ENCODE results near the gene VAV2. TPM values are rescaled to one million over a fixed set of nuclear protein-coding genes. Genes with fewer than 3 reads are reported as not detected.

Gene VAV2
- total RNA-seq, 8 experiments from 2014 or later: 5.9 to 33.0 (median 14.9) TPM

DNA sequence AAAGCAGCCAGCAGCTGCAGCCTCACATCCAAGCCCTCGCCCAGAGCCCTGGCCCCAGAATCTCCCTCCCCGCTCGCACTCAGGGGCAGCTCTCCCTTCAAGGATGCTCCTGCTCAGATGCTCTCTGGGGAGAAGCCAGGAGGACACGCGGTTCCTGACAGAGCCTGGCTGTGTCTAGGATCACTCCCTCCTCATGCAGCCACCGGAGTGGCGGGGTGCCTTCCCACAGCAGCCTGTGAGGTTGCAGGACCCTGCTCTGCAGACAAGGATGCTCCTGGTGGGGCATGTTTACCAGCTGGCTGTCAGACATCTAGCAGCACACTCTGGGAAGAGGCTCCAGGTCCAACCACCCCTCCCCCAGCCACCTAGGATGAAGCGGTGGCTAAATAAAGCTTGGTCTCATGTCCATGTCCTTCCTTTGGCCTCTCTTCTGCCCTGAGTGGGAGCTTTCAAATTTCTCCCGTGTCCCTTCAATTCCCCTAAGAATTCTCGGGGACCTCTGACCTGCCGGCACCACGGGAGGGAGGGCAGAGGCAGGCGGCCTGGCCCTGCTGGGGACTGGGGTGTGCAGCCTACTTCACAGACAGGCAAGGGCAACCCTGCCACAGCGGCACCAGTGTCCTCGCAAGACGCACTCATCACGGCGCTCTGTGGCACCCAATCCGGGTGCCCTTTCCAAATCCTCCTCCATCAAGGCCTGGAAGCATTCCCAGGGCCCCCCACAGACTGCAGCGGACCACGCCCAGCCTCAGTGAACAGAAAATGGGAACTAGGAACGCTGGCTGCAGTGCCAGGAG lies 165.6 kb downstream of the VAV2 start:
- in situ Hi-C loops (cut with MboI; ENCODE audit: low pct_unique_long_range_greater_than_20kb in 2 of 9, low sequenced_read_pairs in 9 of 9, unreplicated experiment in 9 of 9): no loop called here
- peak overlapping the region; percentile 72 to 82 for H3K27ac ChIP-seq
- peak in 6 of 8 experiments; percentile 19 to 83 (median 77) for ATAC-seq (replicated peaks in 6 of 8)
- peaks cover 55 to 78% of the 10 kb centered on the region in 2 donors for H3K4me1 ChIP-seq (replicated peaks in 1 of 2)
- no peak overlapping the region for H3K4me3 ChIP-seq
- 73 to 100% (median 80%) methylated on average over 2 to 11 of the region's 22 CpGs; no CpG with 5 or more reads in 5 of the 10 experiments for WGBS, 10 experiments

GRCh38 chr9:133825555-133826218 lies 166.4 kb downstream of the VAV2 start:
- H3K4me1 ChIP-seq (replicated peaks in 1 of 2): peaks cover 59 to 77% of the 10 kb centered on the region in 2 donors
- in situ Hi-C loops (cut with MboI; ENCODE audit: low pct_unique_long_range_greater_than_20kb in 2 of 9, low sequenced_read_pairs in 9 of 9, unreplicated experiment in 9 of 9): no loop called here
- WGBS, 10 experiments: 21 to 87% (median 42%) methylated on average over 3 to 7 of the region's 17 CpGs; no CpG with 5 or more reads in 4 of the 10 experiments
- H3K27ac ChIP-seq: peak overlapping the region; percentile 72 to 82
- no peak overlapping the region for H3K4me3 ChIP-seq
- peak in 7 of 8 experiments; percentile 10 to 65 (median 44) for ATAC-seq (replicated peaks in 6 of 8)

DNA sequence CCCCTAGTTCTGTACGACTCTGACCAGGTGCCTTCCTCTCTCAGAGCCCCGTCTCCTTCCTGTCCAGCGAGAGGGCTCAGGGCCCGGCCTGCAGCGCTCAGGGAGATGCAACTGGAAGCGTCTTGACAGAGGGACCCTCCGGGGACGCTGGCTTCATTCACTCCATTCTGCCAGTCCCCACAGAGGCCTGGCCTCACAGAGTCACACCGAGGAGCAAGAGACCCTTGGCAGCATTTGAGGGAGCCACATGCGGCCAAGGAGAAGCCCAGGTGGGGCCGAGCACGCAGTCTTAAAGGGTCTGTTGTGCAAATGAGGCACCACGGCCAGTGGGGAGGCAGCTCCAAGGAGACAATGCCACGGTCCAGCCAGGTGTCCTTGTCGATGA lies 167.3 kb downstream of the VAV2 start:
- no peak overlapping the region for H3K4me3 ChIP-seq
- H3K4me1 ChIP-seq (replicated peaks in 1 of 2): peaks cover 59 to 72% of the 10 kb centered on the region in 2 donors
- no peak for ATAC-seq (replicated peaks in 6 of 8)
- H3K27ac ChIP-seq: peak overlapping the region; percentile 72 to 82
- in situ Hi-C loops (cut with MboI; ENCODE audit: low pct_unique_long_range_greater_than_20kb in 2 of 9, low sequenced_read_pairs in 9 of 9, unreplicated experiment in 9 of 9): no loop called here
- WGBS, 10 experiments: 25 to 80% methylated on average over 2 of the region's 15 CpGs; no CpG with 5 or more reads in 8 of the 10 experiments

DNA sequence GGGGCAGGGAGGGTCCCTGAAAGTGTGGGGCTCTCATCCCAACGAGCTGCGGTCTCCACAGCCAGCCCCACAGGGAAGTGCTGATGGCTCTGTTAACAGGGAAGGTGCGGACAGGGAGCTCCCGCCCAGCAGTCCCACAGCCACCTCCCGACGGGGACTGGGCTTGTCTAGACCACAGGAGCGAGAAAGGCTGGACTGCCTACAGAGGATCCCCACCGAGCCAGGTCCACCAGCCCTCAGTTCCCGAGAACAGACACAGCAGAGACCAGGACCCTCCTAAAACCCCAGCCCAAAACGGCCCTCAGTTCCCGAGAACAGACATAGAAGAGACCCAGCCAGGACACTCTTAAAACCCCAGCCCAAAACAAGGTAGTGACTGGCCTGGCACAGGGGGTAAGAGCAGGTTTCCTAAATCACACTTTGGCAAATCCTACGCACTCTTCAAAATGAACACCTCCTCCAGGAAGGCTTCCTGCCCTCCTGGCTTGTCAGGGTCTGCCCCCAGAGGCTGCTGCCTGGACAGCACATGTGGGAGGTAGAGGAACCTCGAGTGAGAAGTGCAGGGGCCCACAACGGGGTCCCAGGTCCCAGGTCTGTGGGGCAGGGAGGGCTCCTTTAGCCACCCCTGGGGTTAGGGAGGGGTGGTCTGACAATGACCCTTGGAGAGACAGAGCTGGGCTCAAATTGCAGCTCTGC lies 167.9 kb downstream of the VAV2 start:
- 83 to 100% methylated on average over 1 of the region's 14 CpGs; no CpG with 5 or more reads in 8 of the 10 experiments for WGBS, 10 experiments
- Histone ChIP-seq H3K4me3 (no peak overlapping the region), H3K27ac (peak overlapping the region; percentile 72 to 82), H3K4me1 (replicated peaks in 1 of 2) (peaks cover 59 to 66% of the 10 kb centered on the region in 2 donors)
- in situ Hi-C loops (cut with MboI; ENCODE audit: low pct_unique_long_range_greater_than_20kb in 2 of 9, low sequenced_read_pairs in 9 of 9, unreplicated experiment in 9 of 9): no loop called here
- ATAC-seq (replicated peaks in 6 of 8): peak in 2 of 8 experiments; percentile 1 to 4

GRCh38 chr9:133823189-133824105 lies 168.7 kb downstream of the VAV2 start:
- ATAC-seq (replicated peaks in 6 of 8): peak in 5 of 8 experiments; percentile 23 to 54 (median 50)
- in situ Hi-C loops (cut with MboI; ENCODE audit: low pct_unique_long_range_greater_than_20kb in 2 of 9, low sequenced_read_pairs in 9 of 9, unreplicated experiment in 9 of 9): no loop called here
- Histone ChIP-seq H3K4me3 (no peak overlapping the region), H3K27ac (peak overlapping the region; percentile 72 to 82), H3K4me1 (replicated peaks in 1 of 2) (peaks cover 59% of the 10 kb centered on the region in 2 donors)
- WGBS, 10 experiments: 17 to 100% (median 91%) methylated on average over 1 to 17 of the region's 29 CpGs; no CpG with 5 or more reads in 1 of the 10 experiments

DNA sequence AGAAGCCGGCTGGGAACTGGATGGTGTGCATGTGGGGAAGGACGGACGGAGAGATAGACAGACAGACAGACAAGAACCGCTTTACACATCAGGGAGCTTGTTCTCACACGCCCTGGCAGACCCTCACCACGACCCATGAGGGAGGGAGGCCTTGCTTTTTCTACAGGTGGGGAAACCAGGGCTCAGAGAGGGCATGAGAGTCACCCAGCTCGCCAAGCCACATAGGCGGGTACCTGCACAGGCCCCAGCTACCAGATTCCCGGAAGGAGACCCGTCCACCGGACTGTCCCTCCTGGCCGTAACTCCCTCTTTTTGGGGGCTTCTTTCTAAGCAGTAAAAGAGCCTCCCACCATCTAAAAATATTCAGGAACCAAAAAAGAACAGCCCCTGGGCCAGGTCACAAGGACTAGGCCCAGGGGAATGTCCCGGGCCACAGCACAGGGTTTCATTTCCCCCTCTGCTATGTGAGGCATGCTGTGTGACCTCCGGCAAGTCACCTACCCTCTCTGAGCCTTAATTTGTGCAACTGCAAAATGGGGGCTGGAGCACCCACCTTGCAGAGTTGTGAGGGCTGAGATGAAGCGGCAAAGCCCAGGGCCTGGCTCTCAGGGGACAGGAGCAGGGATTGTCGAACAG lies 169.6 kb downstream of the VAV2 start:
- in situ Hi-C loops (cut with MboI; ENCODE audit: low pct_unique_long_range_greater_than_20kb in 2 of 9, low sequenced_read_pairs in 9 of 9, unreplicated experiment in 9 of 9): no loop called here
- no peak for ATAC-seq (replicated peaks in 6 of 8)
- no peak overlapping the region for H3K4me3 ChIP-seq
- H3K27ac ChIP-seq: peak overlapping the region; percentile 72 to 82
- H3K4me1 ChIP-seq (replicated peaks in 1 of 2): peaks cover 59 to 61% of the 10 kb centered on the region in 2 donors
- 80 to 100% (median 90%) methylated on average over 1 to 5 of the region's 16 CpGs; no CpG with 5 or more reads in 3 of the 10 experiments for WGBS, 10 experiments

- 30 to 100% (median 57%) methylated on average over 1 to 9 of the region's 26 CpGs; no CpG with 5 or more reads in 1 of the 10 experiments for WGBS, 10 experiments
- in situ Hi-C loops (cut with MboI; ENCODE audit: low pct_unique_long_range_greater_than_20kb in 2 of 9, low sequenced_read_pairs in 9 of 9, unreplicated experiment in 9 of 9): no loop called here
- H3K27ac ChIP-seq: peak overlapping the region; percentile 72 to 82
- H3K4me3 ChIP-seq: no peak overlapping the region
- peaks cover 58 to 60% of the 10 kb centered on the region in 2 donors for H3K4me1 ChIP-seq (replicated peaks in 1 of 2)
- peak in 5 of 8 experiments; percentile 11 to 55 (median 18) for ATAC-seq (replicated peaks in 6 of 8)
Observed at GRCh38 chr9:133821601-133822429, 170.3 kb downstream of the VAV2 start.

DNA sequence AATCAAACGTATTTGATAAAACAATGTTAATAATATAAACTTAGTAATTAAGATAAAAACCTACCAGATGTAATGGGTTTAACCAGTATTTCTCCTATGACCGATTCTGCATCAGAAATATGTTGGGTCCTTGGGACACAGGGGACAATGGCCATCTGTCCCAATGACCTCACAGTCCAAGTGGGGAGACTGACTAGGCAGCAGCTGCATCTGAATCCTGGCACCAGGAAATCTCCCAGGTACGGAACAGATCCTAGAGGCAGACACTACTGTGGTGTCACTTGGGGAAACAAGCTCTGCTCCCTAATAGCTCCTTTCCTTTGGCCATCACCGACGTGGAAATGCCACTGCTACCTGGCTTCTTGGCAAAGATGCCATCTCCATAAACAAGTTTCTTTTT lies 172.2 kb downstream of the VAV2 start:
- 75 to 100% (median 88%) methylated on average over 2 to 5 of the region's 5 CpGs for WGBS, 10 experiments
- in situ Hi-C loops (cut with MboI; ENCODE audit: low pct_unique_long_range_greater_than_20kb in 2 of 9, low sequenced_read_pairs in 9 of 9, unreplicated experiment in 9 of 9): no loop called here
- Histone ChIP-seq H3K4me1 (replicated peaks in 1 of 2) (peaks cover 46 to 48% of the 10 kb centered on the region in 2 donors), H3K27ac (no peak overlapping the region), H3K4me3 (no peak overlapping the region)
- ATAC-seq (replicated peaks in 6 of 8): no peak

DNA sequence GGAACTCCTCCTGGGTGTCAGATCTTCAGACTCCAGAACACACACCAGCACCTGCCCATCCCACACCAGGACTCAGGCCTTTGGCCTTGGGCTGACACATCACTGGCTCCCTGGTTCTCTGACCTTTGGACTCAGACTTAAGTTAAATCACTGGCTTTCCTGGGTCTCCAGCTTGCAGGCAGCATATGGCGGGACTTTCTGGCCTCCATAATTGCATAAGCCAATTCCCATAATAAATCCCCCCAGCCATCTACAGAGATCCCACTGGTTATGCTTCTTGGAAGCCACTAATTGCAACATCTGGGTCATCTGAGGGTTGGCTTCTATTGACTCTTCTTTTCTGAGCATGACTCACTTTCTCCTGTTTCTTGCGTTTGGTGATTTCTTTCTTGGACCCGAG lies 173.7 kb downstream of the VAV2 start:
- Histone ChIP-seq H3K4me3 (no peak overlapping the region), H3K27ac (no peak overlapping the region), H3K4me1 (replicated peaks in 1 of 2) (peaks cover 44 to 48% of the 10 kb centered on the region in 2 donors)
- no peak for ATAC-seq (replicated peaks in 6 of 8)
- 40 to 100% (median 90%) methylated on average over 1 to 3 of the region's 3 CpGs; no CpG with 5 or more reads in 4 of the 10 experiments for WGBS, 10 experiments
- in situ Hi-C loops (cut with MboI; ENCODE audit: low pct_unique_long_range_greater_than_20kb in 2 of 9, low sequenced_read_pairs in 9 of 9, unreplicated experiment in 9 of 9): no loop called here

GRCh38 chr9:133815781-133816180 lies 176.3 kb downstream of the VAV2 start:
- ATAC-seq (replicated peaks in 6 of 8): no peak
- Histone ChIP-seq H3K4me3 (no peak overlapping the region), H3K4me1 (replicated peaks in 1 of 2) (peaks cover 20 to 35% of the 10 kb centered on the region in 2 donors), H3K27ac (peak overlapping the region in 1 of 2 donors; percentile 95)
- in situ Hi-C loops (cut with MboI; ENCODE audit: low pct_unique_long_range_greater_than_20kb in 2 of 9, low sequenced_read_pairs in 9 of 9, unreplicated experiment in 9 of 9): no loop called here
- WGBS, 10 experiments: 55 to 100% (median 92%) methylated on average over 1 to 8 of the region's 9 CpGs; no CpG with 5 or more reads in 1 of the 10 experiments

DNA sequence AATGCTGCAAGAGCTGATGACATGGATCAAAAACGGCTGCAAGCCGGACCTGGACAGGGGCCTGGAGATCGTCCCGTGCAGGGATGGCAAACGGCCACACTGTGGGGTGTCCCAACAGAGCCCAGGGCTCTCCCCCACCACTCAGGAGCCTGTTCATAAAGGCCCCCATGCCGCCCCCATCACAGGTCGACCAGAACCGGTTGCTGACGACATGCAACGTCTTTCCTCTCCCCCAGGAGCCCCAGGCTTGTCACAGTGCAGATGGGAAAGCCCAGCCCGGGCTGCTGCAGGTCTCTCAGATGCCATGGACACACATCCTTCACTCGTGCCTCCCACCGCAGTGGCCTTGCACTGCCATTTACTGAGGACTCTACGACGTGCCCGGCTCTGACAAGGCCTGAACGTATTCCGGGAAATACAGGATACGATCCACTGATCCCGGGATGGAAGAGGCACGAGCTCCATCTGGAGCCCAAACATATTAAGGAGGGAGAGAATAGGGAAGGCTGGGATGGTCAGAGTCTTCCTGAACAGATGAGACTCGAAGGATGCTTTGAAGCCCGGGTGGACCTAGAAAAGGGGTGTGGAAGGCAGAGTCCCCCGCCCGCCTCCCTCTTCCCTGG lies 177.4 kb downstream of the VAV2 start:
- H3K4me3 ChIP-seq: no peak overlapping the region
- in situ Hi-C loops (cut with MboI; ENCODE audit: low pct_unique_long_range_greater_than_20kb in 2 of 9, low sequenced_read_pairs in 9 of 9, unreplicated experiment in 9 of 9): no loop called here
- H3K27ac ChIP-seq: peak overlapping the region; percentile 93 to 95
- 56 to 86% (median 69%) methylated on average over 5 to 8 of the region's 25 CpGs; no CpG with 5 or more reads in 5 of the 10 experiments for WGBS, 10 experiments
- ATAC-seq (replicated peaks in 6 of 8): no peak
- H3K4me1 ChIP-seq (replicated peaks in 1 of 2): peaks cover 20 to 35% of the 10 kb centered on the region in 2 donors

Measured in motor neuron (in vitro differentiated cells).